CD4-positive, alpha-beta T cell treated with Interleukin-15 for 4 hours (primary cell): Measurements from ENCODE around the gene ZRANB1.
A peak's percentile ranks its signal among the peaks of the same experiment; 100 is the strongest.
"Not testable (repeated sequence)": the region's sequence is repeated elsewhere in the genome, so short reads cannot be mapped to it uniquely, and the experiment has no call there.

Experiments
- DNase-seq: peaks from one replicate; pipeline ENCODE4 v3.0.0-alpha.2; 2020; ENCODE audit warnings: low spot score

The ZRANB1 gene

DNA sequence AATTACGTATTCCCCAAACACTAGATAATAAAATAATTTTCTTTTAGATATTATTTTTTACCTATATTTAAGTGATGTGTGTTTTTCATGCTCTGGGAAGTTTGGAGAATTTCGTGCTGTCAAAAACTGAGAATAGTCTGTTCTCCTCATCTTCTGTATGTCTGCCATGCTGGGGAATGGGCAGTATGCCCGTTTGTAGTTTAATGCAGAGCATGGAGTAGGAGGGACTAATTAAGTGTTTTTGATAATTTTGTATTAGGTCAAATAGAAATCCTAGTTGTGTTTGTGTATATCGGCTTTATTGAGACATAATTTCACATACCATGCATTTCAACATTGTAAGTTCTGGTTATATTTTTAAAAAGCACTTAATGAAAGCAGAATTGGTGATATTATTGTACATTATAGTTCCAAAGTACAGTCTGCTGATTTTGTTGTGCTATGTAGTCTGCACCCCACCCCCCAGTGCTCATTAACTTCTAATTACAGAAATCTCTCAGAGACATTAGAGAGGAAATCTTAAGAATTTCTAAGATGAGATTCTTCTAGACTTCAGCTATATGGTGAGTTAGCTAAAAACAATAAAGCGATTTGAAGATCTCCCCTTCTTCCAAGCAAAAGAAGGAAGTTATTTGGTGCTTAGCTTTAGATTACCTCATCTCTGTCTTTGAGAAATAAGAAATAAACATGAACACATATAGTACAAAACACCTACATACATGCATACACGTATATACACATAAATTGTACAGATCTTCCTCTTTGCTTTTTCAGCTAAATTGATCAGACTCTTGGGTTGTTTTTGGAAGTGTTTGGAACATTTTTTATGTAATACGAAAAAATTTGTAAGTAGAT lies 22.2 kb downstream of the ZRANB1 start:
- no peak for DNase-seq

DNA sequence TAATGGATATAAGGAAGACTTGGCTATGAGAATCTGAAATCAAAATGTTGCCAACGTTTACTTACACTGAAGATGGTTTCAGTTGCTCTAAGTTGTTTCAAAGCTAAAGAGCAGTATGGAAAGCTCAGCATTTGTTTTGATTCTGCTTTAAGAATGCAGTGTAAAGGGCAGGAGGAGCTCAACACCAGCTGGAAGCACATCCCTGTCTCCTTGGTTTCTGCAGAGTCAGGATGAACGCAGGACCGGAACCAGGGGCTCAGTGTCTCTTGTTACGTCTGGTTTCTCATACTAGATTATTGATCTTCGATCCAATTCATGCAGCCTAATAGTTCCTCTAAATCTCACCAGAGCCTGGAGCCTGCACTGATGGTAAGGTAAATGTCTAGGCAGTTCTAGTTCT lies 24.1 kb downstream of the ZRANB1 start:
- no peak for DNase-seq

- no peak for DNase-seq
Measured at GRCh38 chr10:124967255-124967654, 25.3 kb downstream of the ZRANB1 start.

GRCh38 chr10:124971276-124971675 lies 29.4 kb downstream of the ZRANB1 start:
- no peak for DNase-seq

DNA sequence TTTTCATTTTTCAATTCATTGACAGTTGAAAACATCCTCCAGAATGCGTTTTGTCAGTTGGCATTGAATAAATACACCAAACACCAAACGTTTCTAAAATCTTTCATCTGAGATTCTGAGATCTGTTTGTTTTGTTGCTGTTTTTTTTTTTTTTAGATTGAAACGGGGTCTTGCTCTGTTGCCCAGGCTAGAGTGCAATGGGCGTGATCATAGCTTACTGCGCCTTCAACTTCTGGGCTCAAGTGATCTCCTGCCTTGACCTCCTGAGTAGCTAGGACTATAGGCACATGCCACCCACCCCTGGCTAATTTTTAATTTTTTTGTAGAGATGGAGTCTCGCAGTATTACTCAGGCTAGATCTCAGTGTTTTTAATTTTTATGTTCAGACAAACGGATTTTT lies 30.7 kb downstream of the ZRANB1 start:
- DNase-seq = no peak

GRCh38 chr10:124974131-124974530 lies 32.2 kb downstream of the ZRANB1 start:
- no peak for DNase-seq

- no peak for DNase-seq
Measured at GRCh38 chr10:124975977-124976514, 34.1 kb downstream of the ZRANB1 start.

DNA sequence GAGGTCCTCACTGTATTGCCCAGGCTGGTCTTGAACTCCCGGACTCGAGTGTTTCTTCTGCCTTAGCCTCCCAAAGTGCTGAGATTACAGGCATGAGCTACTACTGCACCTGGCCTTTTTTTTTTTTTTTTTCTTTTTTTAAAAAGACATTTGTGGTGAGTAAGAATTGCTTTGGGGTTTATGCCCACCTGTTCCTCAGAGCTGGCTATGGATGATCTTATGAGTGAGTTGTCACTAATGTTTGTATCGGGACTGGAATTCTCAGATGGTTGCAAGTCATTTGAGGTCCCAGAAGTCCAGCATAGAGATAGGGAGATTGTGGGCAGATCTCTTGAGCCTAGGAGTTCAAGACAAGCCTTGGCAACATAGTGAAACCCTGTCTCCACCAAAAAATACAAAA lies 35.2 kb downstream of the ZRANB1 start:
- no peak for DNase-seq

DNA sequence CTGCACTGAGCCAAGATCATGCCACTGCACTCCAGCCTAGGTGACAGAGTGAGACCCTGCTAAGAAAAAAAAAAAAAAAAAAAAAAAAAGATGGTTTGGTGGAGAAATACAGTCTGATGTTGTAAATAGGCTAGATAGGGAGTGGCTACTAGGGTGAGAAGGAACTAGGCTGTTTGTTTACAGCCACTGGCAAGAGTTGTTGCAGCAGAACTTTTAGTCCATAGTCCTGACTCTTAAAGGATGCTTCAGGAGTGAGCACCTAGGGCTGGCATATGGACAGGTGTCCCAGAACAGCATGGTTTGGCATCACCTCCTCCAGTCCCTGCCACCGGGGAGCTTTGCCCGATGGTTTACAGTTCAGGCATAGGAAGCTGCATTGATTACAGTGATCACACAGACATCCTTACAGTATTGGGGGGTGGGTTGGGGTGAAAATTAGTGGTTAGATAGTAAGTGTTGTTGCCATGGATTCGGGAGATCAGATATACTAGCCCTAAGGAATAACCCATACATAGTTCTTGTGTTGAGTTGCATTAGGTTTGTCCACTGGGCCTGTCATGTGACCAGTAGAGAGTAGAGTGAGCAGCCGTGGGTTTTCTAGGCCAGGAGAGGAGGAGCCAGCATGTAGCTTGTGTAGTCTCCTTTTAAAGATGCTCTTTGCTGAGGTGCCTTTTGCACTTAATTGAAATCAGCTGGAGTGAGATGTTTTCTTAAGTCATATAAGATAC lies 35.9 kb downstream of the ZRANB1 start:
- no peak for DNase-seq

DNA sequence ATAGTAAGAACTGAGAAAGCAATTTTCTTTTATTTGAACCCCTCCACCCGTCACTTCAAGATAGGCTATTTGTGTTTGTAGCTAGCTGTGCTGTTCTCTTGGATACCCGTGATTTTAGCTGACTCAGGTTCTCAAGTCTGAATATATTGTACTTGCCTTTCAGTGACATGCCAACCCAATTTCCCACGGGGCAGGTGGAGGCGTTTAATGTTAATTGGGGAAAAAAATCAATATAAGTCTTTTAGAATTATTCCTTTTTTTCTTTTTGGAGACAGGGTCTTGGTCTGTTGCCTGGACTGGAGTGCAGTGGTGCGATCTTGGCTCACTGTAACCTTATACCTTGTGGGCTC lies 36.4 kb downstream of the ZRANB1 start:
- DNase-seq = no peak

DNA sequence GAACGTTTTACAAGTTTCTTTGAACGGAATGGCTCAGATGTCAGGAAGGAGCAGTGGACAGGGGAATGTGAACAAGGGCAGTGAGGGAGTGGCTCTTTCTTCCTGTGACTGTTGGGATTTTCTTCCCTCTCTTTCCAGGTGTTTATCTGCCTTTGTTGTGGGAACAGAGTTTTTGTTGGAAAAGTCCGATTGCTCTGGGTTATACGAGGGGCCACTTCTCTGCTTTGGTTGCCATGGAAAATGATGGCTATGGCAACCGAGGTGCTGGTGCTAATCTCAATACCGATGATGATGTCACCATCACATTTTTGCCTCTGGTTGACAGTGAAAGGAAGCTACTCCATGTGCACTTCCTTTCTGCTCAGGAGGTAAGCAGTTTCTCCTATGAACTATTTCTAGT lies 41.4 kb downstream of the ZRANB1 start:
- no peak for DNase-seq

DNA sequence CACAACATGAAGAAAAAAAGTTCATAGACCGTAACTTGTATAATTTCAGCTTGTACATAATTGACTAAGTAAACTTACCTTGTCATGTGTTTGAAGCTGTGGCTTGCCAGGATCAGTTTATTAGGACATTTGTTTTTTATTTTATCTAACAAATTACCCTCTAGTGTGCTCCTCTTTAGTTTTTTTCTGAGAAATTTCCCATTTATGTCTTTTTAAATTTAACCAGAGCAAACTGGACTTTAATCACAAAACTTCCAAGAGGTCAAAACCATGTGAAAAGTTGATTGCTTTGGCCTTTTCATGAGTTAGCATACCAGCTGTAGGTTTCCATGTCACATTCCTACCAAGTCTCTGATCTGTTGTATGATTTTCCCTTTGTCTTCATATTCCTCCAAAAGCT lies 42.5 kb downstream of the ZRANB1 start:
- no peak for DNase-seq

DNA sequence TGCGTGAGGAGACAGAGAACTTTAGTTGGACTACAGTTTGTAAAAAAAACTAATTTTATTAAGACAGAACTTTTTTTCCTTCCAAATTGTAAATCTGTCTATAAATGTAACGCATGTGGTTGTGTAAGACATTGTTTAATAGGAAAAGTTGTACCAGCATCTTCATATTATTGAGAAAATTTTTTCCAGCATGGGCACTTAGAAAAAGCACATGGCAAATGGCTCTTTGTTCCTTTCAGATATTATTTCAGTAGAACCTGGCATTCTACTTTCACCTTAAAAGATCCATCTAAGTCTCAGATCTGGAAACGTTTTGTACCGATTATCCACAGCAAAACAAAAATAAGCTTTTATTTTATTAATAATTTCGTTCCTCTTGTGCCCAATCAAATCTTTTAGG lies 43.2 kb downstream of the ZRANB1 start:
- DNase-seq = no peak

DNA sequence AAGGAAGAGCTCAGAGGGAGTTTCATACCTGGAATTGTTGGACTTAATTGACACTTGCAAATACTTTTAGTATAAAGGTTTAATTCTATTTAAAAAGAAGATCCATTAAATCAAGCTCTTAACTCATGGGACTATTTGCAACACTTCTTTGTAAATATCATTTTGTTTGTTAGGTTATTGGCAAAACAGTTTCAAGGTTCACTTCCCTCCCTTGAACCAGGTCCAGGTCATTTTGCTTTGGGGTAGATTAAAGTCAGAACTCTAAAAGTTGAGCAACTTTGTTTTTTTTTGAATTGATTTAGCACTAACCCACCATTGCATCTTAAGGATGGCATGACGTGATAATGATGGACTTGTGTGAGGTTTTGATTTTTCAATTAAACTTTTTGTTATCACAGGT lies 45.9 kb downstream of the ZRANB1 start:
- no peak for DNase-seq

DNA sequence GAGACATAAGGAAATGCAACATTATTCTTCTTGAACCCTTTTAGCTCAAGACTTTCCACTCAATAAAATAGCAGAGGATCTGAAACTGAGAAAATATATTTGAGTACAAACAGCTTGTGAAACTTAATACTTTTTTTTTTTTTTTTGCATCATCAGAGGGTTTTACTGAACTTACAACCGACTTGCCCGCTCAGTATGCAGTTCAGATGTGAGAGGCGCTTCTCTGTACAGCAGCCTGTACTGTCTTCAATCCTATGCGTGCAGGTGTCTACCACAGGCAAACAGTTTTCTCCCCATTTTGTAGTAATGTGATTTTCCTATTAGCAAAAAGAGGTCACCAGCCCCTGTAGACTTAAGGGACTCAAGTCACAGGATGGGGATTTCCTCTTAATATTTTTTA lies 46.8 kb downstream of the ZRANB1 start:
- DNase-seq = not testable (repeated sequence)

- no peak for DNase-seq
Measured at GRCh38 chr10:124989526-124989925, 47.6 kb downstream of the ZRANB1 start.

DNA sequence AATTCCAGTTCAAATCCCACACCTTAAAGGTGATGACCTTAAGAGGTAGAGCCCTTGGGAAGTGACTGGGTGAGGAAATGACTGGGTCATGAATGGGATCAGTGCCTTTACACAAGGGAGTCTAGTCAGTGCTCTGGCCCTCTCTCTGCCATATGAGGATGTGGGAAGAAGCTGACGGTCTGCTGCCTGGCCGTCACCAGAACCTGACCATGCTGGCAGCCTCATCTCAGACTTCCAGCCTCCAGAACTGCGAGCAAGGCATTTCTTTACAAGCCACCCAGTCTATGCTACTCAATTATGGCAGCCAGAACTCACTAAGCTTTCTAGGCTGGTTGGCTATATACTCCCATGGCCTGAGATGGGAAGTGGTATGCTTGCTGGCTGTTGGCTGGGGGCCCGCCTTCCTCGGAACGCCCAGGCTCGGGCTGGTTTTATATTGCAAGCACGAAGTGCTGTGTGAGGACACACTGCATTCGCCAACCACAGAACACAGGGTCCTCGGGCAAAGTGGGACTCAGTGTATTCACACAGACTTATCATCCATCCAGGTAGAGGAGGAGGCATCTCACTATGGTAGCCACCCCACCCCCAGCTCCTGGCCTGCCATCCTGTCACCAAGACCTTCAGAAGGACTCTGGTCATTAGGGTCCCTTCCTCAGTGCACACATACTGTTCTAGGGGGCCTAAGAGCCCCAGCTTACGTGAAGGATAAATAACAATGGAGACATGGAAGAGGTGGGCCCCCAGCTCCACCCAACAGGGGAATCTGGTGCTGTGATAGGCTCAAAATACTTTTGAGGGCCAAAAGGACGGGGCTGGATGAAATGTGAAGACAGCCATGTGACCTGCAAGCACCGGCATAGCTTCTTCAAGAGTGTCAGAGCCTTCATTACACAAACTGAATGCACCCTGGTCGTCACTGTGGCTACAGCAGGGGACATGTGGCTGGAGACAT lies 49.0 kb downstream of the ZRANB1 start:
- DNase-seq = no peak

GRCh38 chr10:124991835-124992234 lies 49.9 kb downstream of the ZRANB1 start:
- no peak for DNase-seq

- DNase-seq = peak; percentile 18
Measured at GRCh38 chr10:124992462-124993344, 50.8 kb downstream of the ZRANB1 start.

DNA sequence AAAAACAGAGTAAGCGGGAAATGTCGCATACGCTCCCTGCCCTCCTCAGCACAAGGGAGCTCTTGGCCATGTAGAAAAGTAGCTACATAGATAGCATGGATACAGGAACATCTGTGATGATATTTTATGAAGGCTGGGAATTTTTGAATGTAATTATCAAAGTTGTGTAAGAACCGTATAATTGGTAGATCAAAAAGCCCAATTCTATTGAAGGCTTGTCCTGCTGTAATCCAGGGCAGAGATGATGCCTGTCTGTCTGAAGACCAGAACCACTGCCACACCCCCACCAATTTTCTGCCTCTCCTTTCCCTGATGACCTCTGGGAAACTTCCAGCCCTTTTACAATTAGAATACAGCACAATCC lies 51.4 kb downstream of the ZRANB1 start:
- no peak for DNase-seq

DNA sequence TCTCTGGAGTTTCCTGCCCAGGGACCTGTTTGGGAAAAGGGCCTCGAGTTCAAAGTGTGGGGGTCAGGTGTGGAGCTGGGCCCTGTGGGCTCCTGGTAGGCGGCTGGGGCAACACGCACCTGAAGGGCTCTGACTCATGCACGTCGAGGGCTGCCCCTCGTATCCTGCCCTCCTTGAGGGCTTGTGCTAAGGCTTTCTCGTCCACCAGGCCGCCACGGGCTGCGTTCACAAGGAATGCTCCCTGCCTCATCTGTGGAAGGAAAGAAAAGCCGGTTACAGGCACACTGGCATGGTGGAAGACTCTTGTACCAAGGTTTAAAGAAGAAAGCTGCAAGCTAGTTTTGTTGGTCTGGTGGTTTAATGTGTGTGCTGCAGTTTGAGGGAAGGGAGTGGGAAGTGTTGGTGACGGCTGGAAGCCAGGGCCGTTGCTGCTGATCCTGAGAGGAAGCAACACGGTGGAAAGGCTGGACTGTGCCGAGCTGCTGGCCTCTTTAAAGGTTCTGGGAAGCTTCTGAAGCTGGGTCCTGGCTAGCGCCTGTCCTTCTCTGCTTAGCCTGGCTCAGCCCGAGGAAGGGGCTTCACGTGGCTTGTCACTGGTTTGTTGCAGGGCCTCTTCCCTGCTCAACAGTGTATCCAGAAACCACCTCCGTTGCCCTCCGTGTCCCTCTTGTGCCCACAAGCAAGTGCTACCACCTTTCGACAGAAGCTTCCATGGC lies 52.0 kb downstream of the ZRANB1 start:
- DNase-seq = no peak
